Measurements from ENCODE around the gene NFATC2.

Gene NFATC2

GRCh38 chr20:51428401-51429143 is 113.9 kb downstream of the NFATC2 start:
- in situ Hi-C loops (cut with MboI; ENCODE audit: low pct_unique_long_range_greater_than_20kb, low sequenced_read_pairs), result no loop called here
- DNase-seq, result no peak

- no peak for DNase-seq
- in situ Hi-C loops (cut with MboI; ENCODE audit: low pct_unique_long_range_greater_than_20kb, low sequenced_read_pairs), result no loop called here
Observed at GRCh38 chr20:51427651-51428291, 114.7 kb downstream of the NFATC2 start.

- in situ Hi-C loops (cut with MboI; ENCODE audit: low pct_unique_long_range_greater_than_20kb, low sequenced_read_pairs), result no loop called here
- DNase-seq, result no peak
Observed at GRCh38 chr20:51426718-51427650, 115.5 kb downstream of the NFATC2 start.

GRCh38 chr20:51425347-51426106 is 117.0 kb downstream of the NFATC2 start:
- no peak for DNase-seq
- in situ Hi-C loops (cut with MboI; ENCODE audit: low pct_unique_long_range_greater_than_20kb, low sequenced_read_pairs), result no loop called here

- in situ Hi-C loops (cut with MboI; ENCODE audit: low pct_unique_long_range_greater_than_20kb, low sequenced_read_pairs), result no loop called here
- no peak for DNase-seq
Observed at GRCh38 chr20:51424270-51425117, 118.0 kb downstream of the NFATC2 start.

- no peak for DNase-seq
- in situ Hi-C loops (cut with MboI; ENCODE audit: low pct_unique_long_range_greater_than_20kb, low sequenced_read_pairs), result no loop called here
Observed at GRCh38 chr20:51423810-51424209, 118.7 kb downstream of the NFATC2 start.

GRCh38 chr20:51423290-51423667 is 119.2 kb downstream of the NFATC2 start:
- no peak for DNase-seq
- in situ Hi-C loops (cut with MboI; ENCODE audit: low pct_unique_long_range_greater_than_20kb, low sequenced_read_pairs), result no loop called here

- in situ Hi-C loops (cut with MboI; ENCODE audit: low pct_unique_long_range_greater_than_20kb, low sequenced_read_pairs), result no loop called here
- DNase-seq, result no peak
Observed at GRCh38 chr20:51422514-51423289, 119.8 kb downstream of the NFATC2 start.

- in situ Hi-C loops (cut with MboI; ENCODE audit: low pct_unique_long_range_greater_than_20kb, low sequenced_read_pairs), result no loop called here
- no peak for DNase-seq
Observed at GRCh38 chr20:51420805-51421204, 121.7 kb downstream of the NFATC2 start.

GRCh38 chr20:51420111-51420510 is 122.4 kb downstream of the NFATC2 start:
- in situ Hi-C loops (cut with MboI; ENCODE audit: low pct_unique_long_range_greater_than_20kb, low sequenced_read_pairs), result no loop called here
- no peak for DNase-seq

- in situ Hi-C loops (cut with MboI; ENCODE audit: low pct_unique_long_range_greater_than_20kb, low sequenced_read_pairs), result no loop called here
- no peak for DNase-seq
Observed at GRCh38 chr20:51419646-51420045, 122.9 kb downstream of the NFATC2 start.

GRCh38 chr20:51419231-51419630 is 123.3 kb downstream of the NFATC2 start:
- in situ Hi-C loops (cut with MboI; ENCODE audit: low pct_unique_long_range_greater_than_20kb, low sequenced_read_pairs), result no loop called here
- peak; percentile 51 for DNase-seq

GRCh38 chr20:51418137-51418529 is 124.4 kb downstream of the NFATC2 start:
- in situ Hi-C loops (cut with MboI; ENCODE audit: low pct_unique_long_range_greater_than_20kb, low sequenced_read_pairs), result no loop called here
- DNase-seq, result no peak

GRCh38 chr20:51417250-51418136 is 125.0 kb downstream of the NFATC2 start:
- in situ Hi-C loops (cut with MboI; ENCODE audit: low pct_unique_long_range_greater_than_20kb, low sequenced_read_pairs), result no loop called here
- DNase-seq, result peak; percentile 50

GRCh38 chr20:51416532-51417249 is 125.8 kb downstream of the NFATC2 start:
- DNase-seq, result no peak
- in situ Hi-C loops (cut with MboI; ENCODE audit: low pct_unique_long_range_greater_than_20kb, low sequenced_read_pairs), result no loop called here

GRCh38 chr20:51413857-51414256 is 128.7 kb downstream of the NFATC2 start:
- in situ Hi-C loops (cut with MboI; ENCODE audit: low pct_unique_long_range_greater_than_20kb, low sequenced_read_pairs), result no loop called here
- no peak for DNase-seq
